ENCODE results near the gene RAB9A.
A peak's percentile ranks its signal among the peaks of the same experiment; 100 is the strongest.

Gene RAB9A

GRCh38 chrX:13662355-13662791 lies 26.6 kb upstream of the RAB9A start:
- Histone ChIP-seq H3K4me3 (ENCODE audit: low read depth, low read length, poor library complexity, severe bottlenecking) (peak overlapping the region; percentile 38), H3K27me3 (ENCODE audit: insufficient read depth, low read length) (no peaks in the 10 kb centered on the region), H3K9me3 (ENCODE audit: low read length) (no peaks in the 10 kb centered on the region), H2AFZ (ENCODE audit: low read length) (no peak overlapping the region), H4K20me1 (ENCODE audit: insufficient read depth, low read length) (no peaks in the 10 kb centered on the region), H3K9me2 (ENCODE audit: low read depth, low read length) (no peaks in the 10 kb centered on the region), H3K27ac (ENCODE audit: low read depth, low read length, poor library complexity, severe bottlenecking) (peak overlapping the region; percentile 80), H3K9ac (ENCODE audit: low read length) (peak overlapping the region; percentile 52), H3K36me3 (ENCODE audit: insufficient read depth, low read length) (peaks cover 23% of the 10 kb centered on the region), H3F3A (ENCODE audit: insufficient read depth, low read length) (no peaks in the 10 kb centered on the region), H3K4me1 (ENCODE audit: insufficient read depth, low read length, severe bottlenecking) (peaks cover 33% of the 10 kb centered on the region), H3K4me2 (ENCODE audit: low read length) (peak overlapping the region; percentile 60), H3K79me2 (ENCODE audit: insufficient read depth, low read length) (no peaks in the 10 kb centered on the region)
- TF ChIP-seq EZH2 (IDR thresholded peaks at IDR 0.05; ENCODE audit: borderline replicate concordance, low read length) (no peak), CTCF (IDR thresholded peaks at IDR 0.05; ENCODE audit: low read length) (no peak)

GRCh38 chrX:13664020-13664419 lies 24.9 kb upstream of the RAB9A start:
- peaks cover 30% of the 10 kb centered on the region for H3K4me1 ChIP-seq (ENCODE audit: insufficient read depth, low read length, severe bottlenecking)
- no peak overlapping the region for H3K4me3 ChIP-seq (ENCODE audit: low read depth, low read length, poor library complexity, severe bottlenecking)
- no peaks in the 10 kb centered on the region for H3K9me3 ChIP-seq (ENCODE audit: low read length)
- TF ChIP-seq EZH2 (IDR thresholded peaks at IDR 0.05; ENCODE audit: borderline replicate concordance, low read length) = no peak
- TF ChIP-seq CTCF (IDR thresholded peaks at IDR 0.05; ENCODE audit: low read length) = no peak
- no peaks in the 10 kb centered on the region for H3K79me2 ChIP-seq (ENCODE audit: insufficient read depth, low read length)
- H3K27ac ChIP-seq (ENCODE audit: low read depth, low read length, poor library complexity, severe bottlenecking) = no peak overlapping the region
- no peaks in the 10 kb centered on the region for H3K9me2 ChIP-seq (ENCODE audit: low read depth, low read length)
- H2AFZ ChIP-seq (ENCODE audit: low read length) = no peak overlapping the region
- H3K9ac ChIP-seq (ENCODE audit: low read length) = no peak overlapping the region
- H3K4me2 ChIP-seq (ENCODE audit: low read length) = no peak overlapping the region
- no peaks in the 10 kb centered on the region for H3K27me3 ChIP-seq (ENCODE audit: insufficient read depth, low read length)
- no peaks in the 10 kb centered on the region for H3F3A ChIP-seq (ENCODE audit: insufficient read depth, low read length)
- H3K36me3 ChIP-seq (ENCODE audit: insufficient read depth, low read length) = peaks cover 23% of the 10 kb centered on the region
- H4K20me1 ChIP-seq (ENCODE audit: insufficient read depth, low read length) = no peaks in the 10 kb centered on the region

GRCh38 chrX:13666836-13667235 lies 22.1 kb upstream of the RAB9A start:
- Histone ChIP-seq H3K27me3 (ENCODE audit: insufficient read depth, low read length) (no peaks in the 10 kb centered on the region), H3K9me2 (ENCODE audit: low read depth, low read length) (no peaks in the 10 kb centered on the region), H2AFZ (ENCODE audit: low read length) (no peak overlapping the region), H3K27ac (ENCODE audit: low read depth, low read length, poor library complexity, severe bottlenecking) (no peak overlapping the region), H3K4me2 (ENCODE audit: low read length) (no peak overlapping the region), H3K4me1 (ENCODE audit: insufficient read depth, low read length, severe bottlenecking) (peaks cover 31% of the 10 kb centered on the region), H3K9me3 (ENCODE audit: low read length) (no peaks in the 10 kb centered on the region), H3F3A (ENCODE audit: insufficient read depth, low read length) (no peaks in the 10 kb centered on the region), H3K9ac (ENCODE audit: low read length) (no peak overlapping the region), H3K36me3 (ENCODE audit: insufficient read depth, low read length) (peaks cover 13% of the 10 kb centered on the region), H3K79me2 (ENCODE audit: insufficient read depth, low read length) (no peaks in the 10 kb centered on the region), H3K4me3 (ENCODE audit: low read depth, low read length, poor library complexity, severe bottlenecking) (no peak overlapping the region), H4K20me1 (ENCODE audit: insufficient read depth, low read length) (no peaks in the 10 kb centered on the region)
- TF ChIP-seq EZH2 (IDR thresholded peaks at IDR 0.05; ENCODE audit: borderline replicate concordance, low read length) (no peak), CTCF (IDR thresholded peaks at IDR 0.05; ENCODE audit: low read length) (no peak)

Measured in OCI-LY1 (cell line).